ENCODE measurements around the gene IL1F10.

IL1F10 gene

DNA sequence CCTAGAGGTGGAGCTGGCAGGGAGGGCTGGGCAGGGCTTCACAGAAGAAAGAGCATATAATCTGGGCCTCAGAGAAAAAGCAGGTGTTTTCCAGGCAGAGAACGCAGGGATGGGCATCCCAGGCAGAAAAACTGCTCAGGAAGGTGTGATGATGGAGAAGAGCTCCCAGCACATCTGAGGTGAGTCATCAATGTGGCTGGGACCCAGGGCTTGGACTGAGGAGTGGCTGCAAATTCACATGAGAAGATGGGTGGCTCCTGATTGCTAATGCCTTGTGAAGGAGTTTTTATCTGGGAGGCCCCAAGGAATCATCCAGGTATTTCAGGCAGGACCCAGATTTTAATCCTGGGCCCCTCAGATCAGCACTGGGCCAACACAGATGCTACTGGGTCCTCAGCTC, 10.2 kb downstream of the IL1F10 start:
- no peak overlapping the region for H3K4me3 ChIP-seq (ENCODE audit: low read depth, low read length)
- DNase-seq (ENCODE audit: low read depth, low spot score): no peak
- TF ChIP-seq, protein P1, sequence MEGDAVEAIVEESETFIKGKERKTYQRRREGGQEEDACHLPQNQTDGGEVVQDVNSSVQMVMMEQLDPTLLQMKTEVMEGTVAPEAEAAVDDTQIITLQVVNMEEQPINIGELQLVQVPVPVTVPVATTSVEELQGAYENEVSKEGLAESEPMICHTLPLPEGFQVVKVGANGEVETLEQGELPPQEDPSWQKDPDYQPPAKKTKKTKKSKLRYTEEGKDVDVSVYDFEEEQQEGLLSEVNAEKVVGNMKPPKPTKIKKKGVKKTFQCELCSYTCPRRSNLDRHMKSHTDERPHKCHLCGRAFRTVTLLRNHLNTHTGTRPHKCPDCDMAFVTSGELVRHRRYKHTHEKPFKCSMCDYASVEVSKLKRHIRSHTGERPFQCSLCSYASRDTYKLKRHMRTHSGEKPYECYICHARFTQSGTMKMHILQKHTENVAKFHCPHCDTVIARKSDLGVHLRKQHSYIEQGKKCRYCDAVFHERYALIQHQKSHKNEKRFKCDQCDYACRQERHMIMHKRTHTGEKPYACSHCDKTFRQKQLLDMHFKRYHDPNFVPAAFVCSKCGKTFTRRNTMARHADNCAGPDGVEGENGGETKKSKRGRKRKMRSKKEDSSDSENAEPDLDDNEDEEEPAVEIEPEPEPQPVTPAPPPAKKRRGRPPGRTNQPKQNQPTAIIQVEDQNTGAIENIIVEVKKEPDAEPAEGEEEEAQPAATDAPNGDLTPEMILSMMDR (IDR thresholded peaks at IDR 0.05; ENCODE audit: low read depth, low read length): no peak
- in situ Hi-C loops (cut with HindIII; ENCODE audit: low sequenced_read_pairs): no loop called here

DNA sequence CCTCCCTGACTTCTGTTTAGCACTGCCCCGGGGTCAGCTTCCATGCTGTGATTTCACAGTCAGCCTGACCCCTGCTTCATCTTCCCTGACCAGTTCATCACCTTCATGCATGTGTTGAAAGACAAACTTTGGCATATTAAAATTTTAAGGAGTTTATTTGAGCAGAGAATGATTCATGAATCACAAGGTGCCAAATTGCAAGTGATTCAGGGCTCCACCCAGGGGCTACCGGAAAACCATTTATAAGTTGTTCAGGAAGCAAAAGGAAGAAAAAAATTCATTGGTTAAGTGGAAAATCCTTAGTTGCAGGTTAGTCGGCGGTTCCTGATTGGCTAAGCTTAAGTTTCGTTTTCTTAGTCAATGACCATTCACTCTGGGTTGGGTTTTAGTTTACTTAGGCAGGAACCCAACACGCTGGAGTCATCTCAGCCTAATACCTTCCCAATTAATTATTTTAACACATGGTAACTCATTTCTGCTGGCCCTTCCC, 10.6 kb downstream of the IL1F10 start:
- TF ChIP-seq, protein P1 (IDR thresholded peaks at IDR 0.05; ENCODE audit: low read depth, low read length): no peak
- in situ Hi-C loops (cut with HindIII; ENCODE audit: low sequenced_read_pairs): no loop called here
- no peak for DNase-seq (ENCODE audit: low read depth, low spot score)
- no peak overlapping the region for H3K4me3 ChIP-seq (ENCODE audit: low read depth, low read length)

DNA sequence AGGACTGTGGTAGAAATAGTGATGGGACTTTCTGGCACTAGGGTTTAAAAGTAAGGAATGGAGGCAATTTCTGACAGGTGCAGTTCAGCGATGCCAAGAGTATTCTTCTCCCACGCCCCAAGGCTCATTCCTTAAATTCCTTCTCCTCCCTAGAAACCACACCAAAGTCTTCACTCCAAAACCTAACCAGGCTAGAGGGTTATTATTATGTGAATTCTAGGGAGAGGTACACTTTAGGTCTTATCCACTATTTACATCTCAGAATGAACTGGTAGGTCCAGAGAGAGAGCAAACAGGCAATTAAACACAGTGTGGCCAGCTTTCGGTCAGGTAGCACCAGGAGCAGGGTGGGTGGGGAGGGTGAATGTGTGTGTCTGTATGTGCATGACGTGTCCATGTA, 11.4 kb downstream of the IL1F10 start:
- DNase-seq (ENCODE audit: low read depth, low spot score): no peak
- in situ Hi-C loops (cut with HindIII; ENCODE audit: low sequenced_read_pairs): no loop called here
- TF ChIP-seq, protein P1 (IDR thresholded peaks at IDR 0.05; ENCODE audit: low read depth, low read length): no peak
- no peak overlapping the region for H3K4me3 ChIP-seq (ENCODE audit: low read depth, low read length)

DNA sequence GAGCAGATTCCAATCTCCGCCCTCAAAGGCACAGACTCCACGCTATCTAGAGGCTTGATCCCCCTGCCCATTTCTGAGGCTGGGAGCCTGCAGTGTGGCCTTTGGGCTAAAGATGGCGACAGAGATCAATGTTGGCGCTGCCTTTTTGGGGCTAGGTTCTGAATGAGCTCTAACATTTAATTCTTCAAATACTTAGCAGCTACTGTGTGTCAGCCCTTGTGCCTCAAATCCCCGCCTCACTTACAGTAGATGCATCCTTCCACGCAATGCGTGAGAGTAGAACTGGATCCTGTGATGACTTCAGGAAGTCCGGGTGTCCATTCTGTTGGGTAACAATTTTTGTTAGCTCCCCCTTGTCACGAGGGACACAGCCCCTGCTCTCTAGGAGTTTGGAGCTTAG, 12.4 kb downstream of the IL1F10 start:
- H3K4me3 ChIP-seq (ENCODE audit: low read depth, low read length): no peak overlapping the region
- TF ChIP-seq, protein P1 (IDR thresholded peaks at IDR 0.05; ENCODE audit: low read depth, low read length): peak; percentile 88
- in situ Hi-C loops (cut with HindIII; ENCODE audit: low sequenced_read_pairs): no loop called here
- DNase-seq (ENCODE audit: low read depth, low spot score): peak; percentile 12

DNA sequence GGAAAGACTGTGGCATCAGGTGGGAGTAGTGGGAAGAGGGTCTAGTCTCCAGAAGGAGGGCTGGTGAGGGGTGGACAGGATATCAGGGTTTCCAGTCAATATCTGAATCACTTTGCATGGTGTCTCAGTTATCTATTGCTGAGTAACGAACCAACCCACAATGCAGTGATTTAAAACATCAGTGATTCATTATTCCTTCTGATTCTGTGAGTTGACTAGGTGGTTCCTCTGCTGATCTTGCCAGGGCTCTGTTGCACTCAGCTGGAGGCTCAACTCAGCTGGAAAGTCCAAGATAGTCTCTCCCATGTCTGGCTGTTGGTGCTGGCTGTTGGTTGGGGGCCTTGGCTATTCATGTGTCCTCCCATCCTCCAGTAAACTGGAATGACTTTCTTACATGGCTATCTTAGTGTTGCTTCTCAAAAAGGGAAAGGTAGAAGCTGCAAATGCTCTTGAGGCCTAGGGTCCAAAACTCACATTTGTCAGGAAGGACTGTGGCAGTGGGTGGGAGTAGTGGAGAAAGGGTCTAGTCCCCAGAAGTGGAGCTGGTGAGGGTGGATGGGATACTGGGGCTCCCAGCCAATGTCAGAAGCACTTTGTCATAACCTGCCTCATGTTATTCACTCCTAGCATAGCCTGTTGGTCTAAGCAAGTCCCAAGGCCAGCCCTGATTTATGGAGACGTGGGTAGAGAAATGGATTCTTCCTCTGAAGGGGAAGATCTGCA, 13.9 kb downstream of the IL1F10 start:
- no peak for DNase-seq (ENCODE audit: low read depth, low spot score)
- no peak overlapping the region for H3K4me3 ChIP-seq (ENCODE audit: low read depth, low read length)
- in situ Hi-C loops (cut with HindIII; ENCODE audit: low sequenced_read_pairs): no loop called here
- TF ChIP-seq, protein P1 (IDR thresholded peaks at IDR 0.05; ENCODE audit: low read depth, low read length): no peak

DNA sequence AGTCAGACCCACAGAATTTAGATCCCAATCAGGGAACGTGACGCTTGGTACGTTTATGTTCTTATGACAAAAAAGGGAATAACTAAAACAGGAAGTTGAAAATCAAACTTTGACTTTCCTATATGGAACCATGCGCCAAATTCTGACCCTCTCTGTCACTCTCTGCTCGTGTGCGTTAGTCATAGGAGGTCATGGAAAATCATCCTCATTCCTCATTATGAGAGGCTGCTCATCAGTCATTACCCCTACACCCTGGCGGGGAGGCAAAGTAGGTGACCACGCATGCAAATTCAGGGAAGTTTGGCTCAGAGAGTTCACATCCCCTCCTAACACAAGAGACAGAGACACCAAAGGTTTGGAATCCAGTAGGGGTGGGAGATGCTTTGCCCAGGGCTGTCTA, 15.5 kb downstream of the IL1F10 start:
- no peak overlapping the region for H3K4me3 ChIP-seq (ENCODE audit: low read depth, low read length)
- TF ChIP-seq, protein P1 (IDR thresholded peaks at IDR 0.05; ENCODE audit: low read depth, low read length): no peak
- no peak for DNase-seq (ENCODE audit: low read depth, low spot score)
- in situ Hi-C loops (cut with HindIII; ENCODE audit: low sequenced_read_pairs): no loop called here
